NCI-H345 treated with DMSO at 0.1 percent for 48 hours (cell line): ENCODE measurements around the gene MARK4.
"Not testable (repeated sequence)": the region's sequence is repeated elsewhere in the genome, so short reads cannot be mapped to it uniquely, and the experiment has no call there.

Source experiments
- DNase-seq: peaks from one replicate; lab custom pipeline; 2025; ENCODE audit not compliant: unreplicated experiment; lab: John Stamatoyannopoulos, UW

Gene MARK4

DNA sequence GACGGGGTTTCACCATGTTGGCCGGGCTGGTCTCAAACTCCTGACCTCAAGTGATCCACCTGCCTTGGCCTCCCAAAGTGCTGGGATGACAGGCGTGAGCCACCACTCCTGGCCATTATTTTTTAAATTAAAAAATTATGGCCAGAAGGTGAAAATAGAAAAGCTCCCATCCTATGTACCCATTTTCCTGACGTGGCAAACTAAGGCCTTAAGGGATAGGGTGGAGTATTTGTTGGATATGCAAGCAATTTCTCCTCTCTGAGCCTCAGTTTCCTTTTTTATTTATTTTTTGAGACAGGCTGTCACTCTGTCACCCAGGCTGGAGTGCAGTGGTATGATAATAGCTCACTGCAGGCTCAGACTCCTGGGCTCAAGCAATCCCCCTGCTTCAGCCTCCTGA is 83.8 kb downstream of the MARK4 start:
- not testable (repeated sequence) for DNase-seq

DNA sequence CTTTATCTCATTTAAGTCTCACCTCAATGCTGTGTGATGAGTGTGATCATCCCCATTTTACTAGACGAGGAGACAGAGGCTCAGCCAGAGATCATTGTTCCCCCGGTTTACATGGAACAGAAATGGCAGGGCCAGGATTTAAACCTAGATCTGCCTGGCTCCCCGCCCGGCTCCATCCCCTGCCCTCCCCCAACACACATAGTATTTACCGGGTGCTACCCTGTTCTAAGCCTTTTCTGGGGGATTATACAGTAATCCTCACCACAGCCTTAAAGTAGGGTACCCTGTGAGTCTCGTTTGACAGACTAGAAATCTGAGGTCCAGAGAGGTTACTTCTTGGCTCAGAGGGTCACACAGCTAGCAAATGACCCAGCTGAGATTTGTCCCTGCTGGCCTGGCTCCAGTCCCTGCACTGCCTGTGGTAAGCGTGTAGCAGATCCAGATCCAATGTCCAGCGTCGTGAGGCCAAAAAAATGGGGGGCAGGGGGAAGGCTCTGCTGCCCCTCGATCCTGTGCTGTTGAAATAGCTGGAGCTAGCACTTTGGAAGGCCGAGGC is 85.7 kb downstream of the MARK4 start:
- no peak for DNase-seq

DNA sequence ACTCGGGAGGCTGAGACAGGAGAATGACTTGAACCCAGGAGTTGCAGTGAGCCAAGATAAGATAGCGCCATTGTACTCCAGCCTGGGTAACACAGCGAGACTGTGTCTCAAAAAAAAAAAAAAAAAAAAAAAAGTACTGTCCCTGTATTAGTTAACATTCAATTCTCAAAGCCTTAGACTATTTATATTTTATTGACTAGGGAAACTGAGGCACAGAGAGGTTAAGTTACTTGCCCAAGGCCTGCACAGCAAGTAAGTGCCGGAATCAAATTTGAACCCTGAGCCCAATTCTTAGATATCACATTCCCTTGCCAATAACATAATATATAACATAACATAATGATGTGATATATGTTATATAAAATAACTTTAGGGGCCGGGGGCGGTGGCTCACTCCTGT is 88.6 kb downstream of the MARK4 start:
- DNase-seq = no peak

DNA sequence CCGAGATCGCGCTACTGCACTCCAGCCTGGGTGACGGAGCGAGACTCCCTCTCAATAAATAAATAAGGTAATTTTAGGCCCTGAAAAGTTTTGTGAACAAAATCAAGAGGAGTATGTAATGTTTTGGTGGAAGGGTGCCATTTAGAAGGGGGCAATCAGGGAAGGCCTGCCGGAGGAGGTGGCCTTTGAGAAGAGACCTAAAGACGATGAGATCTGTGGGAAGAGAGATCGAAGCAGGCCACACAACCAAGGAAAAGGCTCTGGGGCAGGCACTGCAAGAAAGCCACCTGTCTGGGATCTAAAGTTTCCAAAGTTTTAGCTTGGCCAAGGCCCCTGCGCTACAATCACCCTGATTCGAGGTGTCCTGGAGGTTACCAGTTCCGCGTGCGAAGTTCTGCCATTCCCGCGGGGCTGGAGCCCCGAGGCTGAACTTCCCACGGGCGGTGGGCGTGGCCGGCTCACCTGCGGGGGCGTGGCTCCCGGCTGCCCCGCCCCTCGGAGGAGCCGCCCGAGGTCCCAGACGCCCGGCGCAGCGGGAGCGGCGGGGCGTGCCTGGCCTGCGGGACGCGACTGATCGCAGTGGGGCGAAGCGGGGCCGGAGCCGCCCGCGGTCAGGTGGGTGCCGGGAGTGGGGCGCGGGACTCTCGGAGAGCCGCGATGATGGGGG is 89.3 kb downstream of the MARK4 start, which contains the start of gene KLC3:
Gene KLC3 (plus strand): TSS at position 519 of the 667 bp plus-strand sequence. CDS start 4,792 bp downstream, outside the sequence.
- DNase-seq = peak; percentile 2

DNA sequence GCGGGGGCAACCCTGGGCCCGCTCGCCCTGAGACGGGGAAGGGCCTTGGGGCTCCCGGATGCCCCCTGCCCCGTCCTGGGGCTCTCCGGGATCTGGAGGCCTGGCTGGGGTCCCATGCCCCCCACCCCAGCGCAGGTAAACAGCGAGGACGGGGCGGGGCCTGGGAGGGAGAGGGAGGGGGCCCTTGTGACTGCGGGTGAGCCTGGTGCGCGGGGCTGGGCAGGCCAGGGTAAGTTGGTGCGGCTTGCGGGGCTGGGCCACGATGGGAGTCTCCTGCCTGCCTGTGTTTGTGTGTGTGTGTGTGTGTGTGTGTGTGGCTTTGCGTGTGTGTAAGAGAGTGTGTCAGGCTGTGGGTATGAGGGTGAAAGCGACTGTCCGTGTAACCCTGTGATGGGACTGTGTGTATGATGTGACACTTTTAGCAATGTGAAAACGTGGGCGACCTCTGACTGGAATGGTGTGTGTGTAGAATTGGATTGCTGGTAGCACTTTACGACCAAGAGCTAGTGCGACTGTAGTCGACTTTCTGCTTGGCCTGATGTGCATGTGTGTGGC is 89.9 kb downstream of the MARK4 start:
- DNase-seq = no peak

DNA sequence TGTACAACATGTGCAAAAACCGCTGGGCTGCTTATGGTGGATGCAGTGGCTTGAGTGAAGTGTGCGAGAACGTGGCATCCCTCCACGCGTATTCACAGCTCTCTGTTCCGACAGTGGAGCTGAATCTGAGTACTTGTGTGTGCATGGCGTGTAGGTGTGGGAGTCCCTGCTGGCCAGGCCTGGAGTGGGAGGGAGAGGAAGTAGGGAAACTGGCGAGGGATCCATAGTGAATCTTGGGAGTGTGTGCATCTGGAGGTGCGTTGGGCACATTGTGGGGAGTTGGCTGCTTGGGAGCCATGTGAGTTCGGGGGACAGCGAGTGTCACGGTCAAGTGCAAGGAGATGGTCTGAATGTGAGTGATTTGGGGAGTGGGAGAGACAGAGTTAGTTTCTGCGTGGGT is 91.8 kb downstream of the MARK4 start:
- DNase-seq = no peak

DNA sequence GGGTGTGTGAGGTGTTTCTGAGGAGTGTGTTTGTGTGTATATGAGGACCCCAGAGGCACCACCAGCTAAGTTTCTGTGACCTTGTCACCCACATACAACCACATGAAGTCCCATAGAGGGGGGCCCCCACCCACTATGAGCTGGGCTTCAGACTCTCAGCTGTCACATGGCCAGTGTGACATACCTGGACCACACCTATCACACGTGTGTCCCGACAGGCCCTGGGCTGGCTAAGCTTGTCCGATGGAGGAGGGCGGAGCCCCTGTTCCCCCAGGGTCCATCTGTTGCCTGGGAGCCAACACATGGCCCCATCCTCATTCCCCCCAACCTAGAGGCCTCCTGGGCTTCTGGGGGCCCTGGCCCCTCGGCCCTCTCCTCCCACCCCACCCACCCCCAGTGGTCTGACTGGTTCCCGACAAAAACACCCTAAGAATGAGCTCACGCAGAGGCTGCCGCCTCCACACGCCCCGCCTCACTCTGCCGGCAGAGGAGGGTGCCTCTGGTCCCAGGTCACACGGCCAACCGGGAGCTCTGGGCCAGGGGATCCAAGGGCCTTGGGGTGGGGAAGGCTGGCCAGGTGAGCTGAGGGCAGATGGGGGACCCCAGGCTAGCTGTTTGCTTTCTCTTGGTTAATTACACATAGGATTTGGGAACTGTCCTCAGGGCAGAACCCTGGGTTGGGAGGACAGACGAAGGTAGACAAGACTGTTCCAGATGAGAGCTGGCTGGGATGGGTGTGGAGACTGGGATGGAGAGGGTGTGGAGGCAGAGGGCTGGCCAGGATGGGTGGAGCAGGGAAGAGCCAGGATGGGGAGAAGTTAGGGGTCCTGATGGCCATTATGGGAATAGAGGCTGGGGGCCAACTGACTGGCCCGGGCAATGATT is 93.8 kb downstream of the MARK4 start:
- no peak for DNase-seq

DNA sequence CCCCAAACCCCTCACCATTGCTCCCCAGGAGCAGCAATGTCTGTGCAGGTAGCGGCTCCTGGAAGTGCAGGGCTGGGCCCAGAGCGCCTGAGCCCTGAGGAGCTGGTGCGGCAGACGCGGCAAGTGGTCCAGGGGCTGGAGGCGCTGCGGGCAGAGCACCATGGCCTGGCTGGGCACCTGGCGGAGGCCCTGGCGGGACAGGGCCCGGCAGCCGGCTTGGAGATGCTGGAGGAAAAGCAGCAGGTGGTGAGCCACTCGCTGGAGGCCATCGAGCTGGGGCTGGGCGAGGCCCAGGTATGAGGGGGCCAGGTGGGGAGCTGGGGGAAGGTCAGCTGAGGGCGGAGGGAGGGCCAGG is 94.4 kb downstream of the MARK4 start:
- no peak for DNase-seq

DNA sequence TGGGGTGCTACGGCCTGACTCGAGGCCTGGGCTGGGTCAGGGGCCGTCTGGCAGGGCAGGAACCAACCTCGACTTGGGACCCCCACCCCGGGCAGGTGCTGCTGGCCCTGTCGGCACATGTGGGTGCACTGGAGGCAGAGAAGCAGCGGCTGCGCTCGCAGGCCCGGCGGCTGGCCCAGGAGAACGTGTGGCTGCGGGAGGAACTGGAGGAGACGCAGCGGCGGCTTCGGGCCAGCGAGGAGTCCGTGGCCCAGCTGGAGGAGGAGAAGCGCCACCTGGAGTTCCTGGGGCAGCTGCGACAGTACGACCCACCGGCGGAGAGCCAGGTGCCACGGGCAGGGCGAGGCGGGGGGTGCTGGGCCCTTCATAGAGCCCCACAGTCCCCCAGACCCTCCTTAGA is 95.4 kb downstream of the MARK4 start:
- no peak for DNase-seq

DNA sequence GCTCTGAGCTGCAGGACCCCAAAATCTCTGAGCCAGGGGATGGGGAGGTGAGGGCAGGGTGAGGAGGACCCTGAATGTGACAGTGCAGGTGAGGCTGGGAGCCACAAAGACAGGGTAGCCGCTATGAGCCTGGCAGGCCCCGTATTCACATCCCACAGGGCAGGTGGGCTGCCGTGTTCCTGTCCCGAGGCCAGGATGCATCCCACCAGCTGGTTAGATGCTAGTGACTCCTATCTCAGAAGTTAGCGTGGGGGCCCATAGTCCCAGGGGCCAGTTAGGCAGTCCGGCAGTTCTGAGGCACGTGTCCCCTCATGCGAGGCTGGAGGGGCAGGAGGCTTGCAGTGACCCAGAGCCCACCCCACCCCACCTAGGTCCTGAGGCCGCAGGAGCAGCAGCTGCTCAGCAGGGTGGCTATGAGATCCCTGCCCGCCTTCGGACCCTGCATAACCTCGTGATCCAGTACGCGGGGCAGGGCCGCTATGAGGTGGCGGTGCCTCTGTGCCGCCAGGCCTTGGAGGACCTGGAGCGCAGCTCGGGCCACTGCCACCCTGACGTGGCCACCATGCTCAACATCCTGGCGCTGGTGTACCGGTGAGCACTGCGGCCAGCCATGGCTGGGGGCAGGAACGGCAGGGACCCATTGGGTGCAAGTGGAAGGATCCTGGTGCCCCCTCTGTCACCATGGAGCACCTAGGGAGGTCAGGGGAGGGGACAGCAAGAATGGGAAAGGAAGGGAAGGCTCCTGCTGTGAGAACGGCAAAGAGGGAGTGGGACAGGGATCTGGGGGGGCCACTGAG is 96.7 kb downstream of the MARK4 start:
- DNase-seq = no peak

DNA sequence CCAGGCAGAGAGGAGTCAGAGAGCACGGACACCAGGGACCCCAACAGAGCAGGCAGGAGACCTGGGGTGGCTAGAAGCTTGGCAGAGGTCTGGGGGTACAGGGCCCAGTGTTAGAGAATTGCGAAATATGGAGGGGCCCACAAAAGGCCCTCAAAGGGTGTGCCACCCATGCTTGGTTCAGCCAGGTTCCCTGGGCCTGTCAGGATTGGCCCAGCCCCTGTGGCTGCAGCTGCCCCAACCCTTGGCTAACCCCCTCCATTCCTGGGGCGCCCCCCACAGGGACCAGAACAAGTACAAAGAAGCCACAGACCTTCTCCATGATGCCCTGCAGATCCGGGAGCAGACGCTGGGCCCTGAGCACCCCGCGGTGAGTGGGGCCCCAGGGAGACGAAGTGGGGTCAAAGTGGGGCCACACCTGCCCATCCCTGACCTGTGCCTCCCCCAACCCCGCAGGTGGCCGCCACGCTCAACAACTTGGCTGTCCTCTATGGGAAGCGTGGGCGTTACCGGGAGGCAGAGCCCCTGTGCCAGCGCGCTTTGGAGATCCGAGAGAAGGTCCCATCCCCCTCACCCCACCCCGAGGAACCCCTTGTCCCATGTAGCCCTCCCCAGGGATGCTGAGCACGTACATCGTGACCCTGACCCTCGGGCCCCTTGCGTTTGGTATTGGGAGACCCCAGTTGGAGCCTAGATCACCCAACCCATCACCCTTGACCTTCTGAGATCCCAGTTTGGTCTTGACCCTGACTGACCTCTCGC is 97.5 kb downstream of the MARK4 start:
- DNase-seq = no peak

DNA sequence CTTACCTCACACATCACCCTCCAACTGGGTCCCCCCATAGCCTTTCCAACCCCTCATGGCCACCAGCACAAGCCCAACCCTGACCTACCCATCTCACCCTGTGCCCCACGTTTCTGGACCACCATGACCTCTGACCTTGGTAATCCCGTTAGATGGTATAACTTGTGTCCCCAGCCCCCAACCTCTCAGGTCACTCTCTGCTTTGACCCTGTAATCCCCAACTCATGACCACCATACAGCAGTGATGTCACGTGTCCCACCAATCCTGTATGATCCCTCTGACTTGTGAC is 98.0 kb downstream of the MARK4 start:
- no peak for DNase-seq

DNA sequence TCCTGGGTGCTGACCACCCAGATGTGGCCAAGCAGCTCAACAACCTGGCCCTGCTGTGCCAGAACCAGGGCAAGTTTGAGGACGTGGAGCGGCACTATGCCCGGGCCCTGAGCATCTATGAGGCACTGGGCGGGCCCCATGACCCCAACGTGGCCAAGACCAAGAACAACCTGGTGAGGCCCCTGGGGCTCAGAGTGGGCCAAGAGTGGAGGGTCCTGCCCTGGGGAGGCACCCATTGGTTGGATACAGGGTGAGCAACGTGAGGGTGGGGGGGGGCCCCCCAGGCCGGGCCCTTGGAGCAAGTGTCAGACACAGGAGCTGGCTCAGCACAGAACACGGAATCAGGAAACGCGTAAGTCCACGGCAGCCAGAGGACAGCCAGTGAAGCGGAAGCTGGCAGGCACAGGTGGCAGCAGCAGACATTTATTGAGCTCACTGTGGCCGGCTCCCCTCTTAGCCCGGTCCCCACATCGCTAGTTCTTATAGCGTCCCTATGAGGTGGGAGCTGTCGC is 98.4 kb downstream of the MARK4 start:
- no peak for DNase-seq

DNA sequence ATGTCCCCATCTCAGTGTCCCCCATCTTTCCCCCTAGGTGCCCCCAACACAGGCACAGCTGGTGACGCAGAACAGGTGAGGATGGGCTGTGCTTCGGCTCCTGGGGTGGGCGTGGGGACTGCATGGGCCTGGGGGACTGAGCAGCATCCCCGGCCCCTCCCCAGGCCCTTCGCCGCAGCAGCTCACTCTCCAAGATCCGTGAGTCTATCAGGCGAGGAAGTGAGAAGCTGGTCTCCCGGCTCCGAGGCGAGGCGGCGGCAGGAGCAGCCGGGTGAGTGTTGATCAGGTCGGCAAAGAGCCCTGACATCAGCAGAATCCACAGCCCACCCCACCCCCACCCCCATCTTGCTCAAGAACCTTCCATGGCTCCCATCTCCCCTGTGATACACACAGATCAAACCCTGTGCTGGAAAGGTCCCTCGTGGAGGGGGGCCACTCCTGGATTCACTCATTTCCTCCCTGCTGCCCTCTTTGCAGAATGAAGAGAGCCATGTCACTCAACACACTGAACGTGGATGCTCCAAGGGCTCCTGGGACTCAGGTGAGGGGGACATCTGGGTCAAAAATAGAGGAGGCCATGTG is 99.5 kb downstream of the MARK4 start:
- no peak for DNase-seq

DNA sequence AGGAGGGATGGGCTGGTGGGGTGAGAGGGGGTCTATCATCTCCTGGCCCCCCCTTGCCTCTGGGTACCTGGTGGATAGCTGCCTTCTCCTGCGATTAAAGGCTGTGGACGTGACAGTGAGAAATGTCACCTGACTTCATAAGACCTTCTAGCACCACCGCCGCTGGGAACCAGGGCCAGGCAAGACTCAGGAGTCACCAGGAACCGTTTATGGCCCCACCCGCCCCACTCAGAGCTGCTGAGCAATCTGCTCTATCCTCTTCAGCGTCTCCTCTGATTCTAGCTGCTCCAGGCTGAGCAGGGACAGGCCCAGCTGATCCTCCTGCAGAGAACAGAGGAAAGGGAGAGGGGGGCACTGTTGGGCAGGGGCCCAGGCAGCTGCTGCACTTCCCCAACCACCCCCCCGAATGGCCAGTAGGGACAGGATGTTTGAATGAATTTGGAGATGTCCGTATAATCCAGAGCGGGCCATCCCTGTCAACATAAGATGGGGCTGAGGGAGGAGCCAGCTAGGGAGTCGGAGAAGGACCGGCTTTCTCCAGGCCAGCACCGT is 100.4 kb downstream of the MARK4 start:
- no peak for DNase-seq

DNA sequence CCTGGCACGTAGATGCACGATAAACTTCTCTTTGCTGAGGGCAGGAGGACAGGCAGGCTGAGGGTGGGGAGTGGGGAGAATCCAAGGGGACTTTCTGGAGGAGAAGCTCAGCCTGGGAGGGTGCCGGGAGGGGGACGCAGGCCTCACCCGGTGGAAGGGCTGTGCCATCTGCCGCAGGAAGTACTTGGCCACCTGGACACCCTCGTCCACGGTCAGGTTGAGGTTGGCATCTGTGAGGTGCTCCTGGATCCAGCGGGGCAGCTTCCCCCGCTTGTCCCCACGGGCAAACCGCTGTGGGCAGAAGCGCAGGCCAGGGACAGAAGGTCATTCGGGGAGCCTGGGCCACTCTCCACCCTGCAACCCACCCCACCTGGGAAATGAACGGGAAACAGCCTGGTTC is 101.0 kb downstream of the MARK4 start:
- no peak for DNase-seq

DNA sequence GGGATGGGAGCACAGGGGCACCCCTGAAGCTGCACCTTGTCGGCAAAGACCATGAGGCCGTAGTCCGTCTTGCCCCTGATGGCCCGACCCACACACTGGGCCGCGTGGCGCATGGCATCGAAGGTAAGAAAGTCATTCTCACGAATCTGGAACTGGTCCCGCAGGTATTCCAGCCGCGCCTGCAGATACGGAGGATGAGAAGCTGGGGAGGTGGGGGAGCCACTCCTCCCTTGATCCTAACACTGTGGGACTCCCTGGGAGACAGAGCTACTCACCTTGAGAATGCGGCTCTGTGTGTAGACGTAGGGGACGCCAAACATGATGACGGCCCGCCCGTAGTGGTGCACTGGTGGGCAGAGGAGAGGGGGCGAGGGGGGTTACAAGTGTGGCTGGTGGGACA is 101.4 kb downstream of the MARK4 start:
- DNase-seq = no peak

DNA sequence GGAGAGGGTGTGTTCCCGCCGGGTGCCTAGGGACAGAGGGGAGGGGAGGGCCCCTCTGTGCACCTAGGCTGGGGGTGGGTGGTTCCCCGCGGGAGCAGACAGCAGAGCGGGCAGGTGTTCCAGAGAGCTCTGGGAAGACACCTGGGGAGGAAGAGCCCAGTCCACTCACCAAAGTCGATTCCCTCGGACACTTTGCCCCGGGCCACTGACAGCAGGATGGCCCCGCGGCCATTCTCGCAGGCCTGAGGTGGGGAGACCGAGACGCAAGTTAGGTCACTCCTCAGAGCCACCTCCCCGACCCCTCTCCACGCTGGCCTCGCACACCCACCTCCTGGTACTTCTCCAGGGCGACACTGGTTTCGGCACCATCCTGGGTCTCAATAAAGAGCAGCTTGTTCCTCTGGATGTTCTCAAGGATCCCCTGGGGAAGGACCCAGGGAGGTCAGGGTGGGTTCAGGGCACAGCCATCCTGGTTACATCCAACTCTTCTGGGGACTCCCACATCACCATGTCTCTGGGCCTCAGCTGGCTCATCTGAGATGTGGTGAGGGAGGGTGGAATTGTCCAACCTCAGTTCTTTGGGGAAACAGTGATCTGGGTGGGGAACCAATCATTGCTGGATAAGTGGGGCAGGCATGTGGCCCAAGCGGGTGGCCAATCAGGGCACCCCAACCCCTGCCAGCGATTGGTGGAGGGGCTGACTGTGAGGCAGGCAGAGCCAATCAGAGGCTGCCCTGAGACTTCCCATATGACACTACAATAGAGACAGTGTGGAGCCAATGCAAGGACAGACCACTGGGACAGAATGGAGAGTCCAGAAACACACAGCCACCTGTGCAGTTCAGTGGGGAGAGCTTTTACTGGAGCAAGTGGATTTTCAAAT is 102.1 kb downstream of the MARK4 start:
- no peak for DNase-seq
